Stimulated activated CD4-positive, alpha-beta T cell treated with anti-CD3 and anti-CD28 coated beads, Interleukin-1b, Interleukin-23, amount 100 ng/mL, for 4 hours (primary cell): ENCODE data around the gene ZFHX2.

Source experiments
- DNase-seq, 2 donors: peaks; one replicate each; pipeline ENCODE4 v3.0.0-alpha.2; 2020; ENCODE audit warnings: low read depth in 2 of 2

The ZFHX2 gene

DNA sequence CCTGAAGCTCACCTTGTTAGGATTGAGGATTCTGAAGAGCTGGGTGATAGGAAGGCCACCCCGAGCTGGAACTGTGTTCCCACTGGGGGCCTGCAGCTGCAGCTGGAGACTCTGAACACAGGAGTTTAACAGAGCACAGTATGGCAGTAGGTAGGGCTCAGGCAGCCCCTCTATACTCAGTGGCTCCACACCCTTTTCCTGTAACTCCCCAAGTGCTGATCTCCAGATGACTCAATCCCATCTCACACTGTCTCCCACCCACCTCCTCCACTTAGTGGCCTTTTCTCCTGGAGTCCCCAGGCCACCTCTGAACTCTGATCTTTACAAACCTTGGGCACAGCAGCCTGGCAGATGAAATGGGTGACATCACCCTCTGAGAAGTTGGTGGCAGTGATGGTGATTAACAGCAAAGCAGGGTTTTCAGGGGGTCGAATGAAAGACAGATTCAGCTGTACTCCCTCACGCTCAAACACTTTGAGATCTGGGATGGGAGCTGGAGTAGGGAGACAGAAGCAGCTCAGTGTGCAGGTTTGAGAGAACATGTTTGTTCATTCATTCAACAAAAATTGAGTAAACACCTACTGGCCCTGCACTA, 8.5 kb upstream of the ZFHX2 start:
- no peak for DNase-seq

DNA sequence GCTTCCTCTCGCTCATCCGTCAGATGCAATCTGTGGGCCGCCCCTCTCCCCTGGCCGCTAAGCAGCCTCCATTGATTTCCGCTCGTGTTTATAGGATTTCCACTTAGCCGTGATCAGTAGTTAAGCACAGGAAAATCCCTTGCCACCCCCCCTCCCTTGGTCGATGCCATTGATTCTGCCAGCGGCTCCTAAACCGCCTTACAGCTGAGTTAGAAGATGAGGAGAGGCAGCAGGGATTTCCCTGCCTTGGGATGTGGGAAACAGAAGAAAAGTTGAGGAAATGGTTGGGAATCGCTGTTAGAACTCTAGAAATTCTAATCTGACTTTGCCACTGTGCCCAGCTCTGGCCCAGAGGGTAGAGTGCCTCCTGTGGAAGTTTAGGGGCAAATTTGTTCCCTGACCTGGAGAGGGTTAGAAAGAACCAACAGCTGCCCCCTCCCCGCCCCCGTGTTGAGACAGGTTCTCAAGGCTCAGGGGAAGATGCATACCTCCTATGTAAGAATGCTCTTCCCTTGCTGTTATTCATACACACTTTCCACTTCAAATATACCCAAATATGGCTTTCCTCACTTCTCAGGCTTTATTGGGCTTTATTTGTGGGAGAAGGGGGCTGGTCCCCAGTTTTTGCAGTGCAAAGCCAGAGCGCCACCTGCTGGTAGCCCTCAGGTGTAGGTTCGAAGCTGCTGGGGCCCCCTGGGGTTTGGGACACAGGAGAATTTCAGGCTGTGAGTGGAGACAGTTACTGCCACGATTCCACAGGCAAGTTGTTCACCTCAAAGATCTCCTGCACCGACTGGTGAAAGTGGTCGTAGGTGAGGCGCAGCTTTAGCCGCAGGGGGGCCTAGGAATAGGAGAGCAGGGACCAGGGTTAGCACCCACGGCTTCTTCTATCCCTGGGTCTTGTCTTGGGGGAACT, 7.7 kb upstream of the ZFHX2 start:
- DNase-seq = peak; percentile 58 to 65

DNA sequence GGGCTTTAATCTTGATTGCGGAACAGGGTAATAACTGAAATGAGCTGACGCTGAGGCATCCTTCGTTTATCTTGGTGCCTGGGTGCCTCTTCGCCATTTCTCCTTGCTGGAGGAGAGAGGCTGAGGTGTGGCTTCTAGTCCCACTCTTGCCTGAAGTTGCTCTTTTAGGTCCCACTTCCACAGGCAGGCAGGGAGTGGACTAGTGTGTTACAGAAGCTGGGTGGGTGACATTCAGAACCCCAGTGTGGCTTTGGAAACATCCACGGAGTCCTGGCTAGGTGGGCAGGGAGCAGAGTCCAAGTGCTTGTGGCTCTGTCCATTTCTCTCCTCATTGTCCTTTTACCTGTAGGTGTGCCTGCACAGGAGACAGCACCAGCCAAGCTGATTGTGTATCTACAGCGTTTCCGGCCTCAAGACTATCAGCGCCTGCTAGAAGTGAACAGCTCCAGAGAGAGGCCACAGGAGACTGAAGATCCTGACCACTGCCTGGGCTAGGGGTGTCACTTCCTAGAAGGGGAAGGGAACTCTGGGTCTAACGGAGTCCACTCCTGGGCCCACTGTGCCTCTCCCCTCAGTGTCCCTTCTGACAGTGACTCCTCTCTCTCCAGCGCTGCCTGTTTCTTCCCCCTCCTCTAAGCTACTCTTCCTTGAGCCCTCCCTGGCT, 6.9 kb upstream of the ZFHX2 start:
- no peak for DNase-seq

DNA sequence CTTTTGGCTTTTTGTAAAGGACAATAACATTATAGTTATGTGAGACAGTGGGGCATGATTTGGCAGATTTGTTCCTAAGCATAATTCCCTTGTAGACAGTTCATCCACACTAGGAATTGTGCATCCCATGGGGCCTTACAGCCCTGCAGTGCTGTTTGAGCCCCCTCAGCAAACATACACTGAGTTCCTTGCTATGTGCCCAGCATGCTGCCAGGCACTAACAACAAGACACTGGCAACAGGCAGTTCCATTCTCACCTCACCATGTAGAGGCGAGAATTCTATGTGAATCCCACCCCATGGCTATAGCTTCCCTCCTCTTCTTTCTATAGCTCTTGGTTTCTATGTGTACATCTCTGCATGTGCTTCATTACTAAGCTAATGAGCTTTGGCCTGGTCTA, 6.4 kb upstream of the ZFHX2 start:
- no peak for DNase-seq

DNA sequence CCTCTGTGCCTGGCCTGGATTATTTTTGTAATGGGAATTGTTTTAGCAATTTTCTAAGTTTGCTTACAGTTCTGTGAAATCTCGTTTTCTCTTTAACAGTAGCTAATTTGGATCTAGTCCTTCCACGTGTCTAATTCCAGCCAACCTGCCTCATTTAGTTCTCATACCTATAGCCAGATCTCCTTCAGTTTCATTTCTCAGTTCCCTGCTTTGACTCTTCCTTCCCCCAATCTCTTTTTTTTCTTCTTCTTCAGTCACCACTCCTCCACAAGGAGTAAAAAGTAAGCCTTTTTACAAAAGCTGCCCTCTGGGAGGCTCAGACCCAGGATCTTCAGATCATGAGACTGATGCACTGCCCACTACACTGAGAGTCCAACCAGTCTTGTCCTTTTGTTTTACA, 6.0 kb upstream of the ZFHX2 start:
- no peak for DNase-seq

DNA sequence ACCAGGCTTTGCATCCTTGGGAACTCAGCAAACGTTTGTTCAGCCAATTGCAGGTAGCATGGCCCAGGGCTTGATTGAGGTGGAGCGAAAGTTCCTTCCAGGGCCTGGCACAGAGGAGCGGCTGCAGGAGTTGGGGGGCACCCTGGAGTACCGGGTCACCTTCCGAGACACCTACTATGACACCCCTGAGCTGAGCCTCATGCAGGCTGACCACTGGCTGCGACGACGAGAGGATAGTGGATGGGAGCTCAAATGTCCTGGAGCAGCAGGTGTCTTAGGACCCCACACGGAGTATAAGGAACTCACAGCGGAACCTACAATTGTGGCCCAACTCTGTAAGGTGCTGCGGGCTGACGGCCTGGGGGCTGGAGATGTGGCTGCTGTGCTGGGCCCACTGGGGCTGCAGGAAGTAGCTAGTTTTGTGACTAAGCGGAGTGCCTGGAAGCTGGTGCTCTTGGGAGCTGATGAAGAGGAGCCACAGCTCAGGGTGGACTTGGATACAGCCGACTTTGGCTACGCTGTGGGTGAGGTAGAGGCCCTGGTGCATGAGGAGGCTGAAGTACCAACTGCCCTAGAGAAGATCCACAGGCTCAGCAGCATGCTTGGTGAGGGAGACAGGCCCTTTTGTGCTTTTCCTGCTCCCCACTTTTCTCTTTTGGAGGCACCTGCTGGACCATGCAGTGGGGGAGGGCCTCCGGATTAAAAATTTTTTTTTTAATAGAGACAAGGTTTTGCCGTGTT, 5.3 kb upstream of the ZFHX2 start:
- DNase-seq = no peak

DNA sequence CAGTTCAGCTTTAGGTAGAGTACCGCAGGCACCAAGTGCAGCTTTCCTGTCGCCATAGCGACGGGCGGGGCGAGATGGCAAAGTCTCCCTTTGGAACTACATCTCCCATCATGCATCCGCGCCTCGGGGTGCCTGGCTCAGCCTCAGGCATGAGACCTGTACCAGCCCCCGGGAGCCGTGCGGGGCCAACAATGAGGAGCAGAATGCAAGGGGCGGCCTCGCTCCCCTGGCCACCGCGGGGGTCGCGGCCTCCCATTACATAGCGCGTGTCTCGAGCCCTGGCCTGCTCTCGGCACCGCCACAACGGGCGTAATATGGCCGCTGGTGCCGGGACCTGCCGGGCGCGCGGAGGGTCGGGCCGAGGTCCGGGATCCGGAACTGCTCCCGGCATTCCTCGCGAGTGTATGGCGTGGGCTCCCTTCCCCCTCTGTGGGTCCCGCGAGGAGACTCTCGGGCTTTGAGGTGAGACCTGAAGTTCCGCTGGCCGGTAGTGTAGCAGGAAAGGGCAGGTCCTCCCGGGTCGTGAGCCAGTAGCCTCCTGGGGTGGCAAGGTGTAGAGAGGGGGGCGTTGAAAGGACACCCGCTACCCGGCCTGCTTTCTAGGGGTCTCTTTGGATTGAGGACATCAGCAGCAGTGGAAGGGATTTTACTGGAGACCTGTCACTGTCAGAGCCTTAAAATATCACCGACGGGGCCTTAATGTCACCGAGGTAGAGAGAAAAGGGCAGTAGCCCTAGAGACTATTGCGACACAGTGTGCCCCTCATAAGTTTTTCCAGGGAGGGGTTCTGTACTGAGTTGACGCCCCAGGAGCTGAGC, 4.5 kb upstream of the ZFHX2 start, which contains the start of gene THTPA:
THTPA (plus strand) TSS at position 390 of the 818 bp plus-strand sequence. CDS start 487 bp downstream, outside the sequence.
- peak; percentile 84 to 90 for DNase-seq

DNA sequence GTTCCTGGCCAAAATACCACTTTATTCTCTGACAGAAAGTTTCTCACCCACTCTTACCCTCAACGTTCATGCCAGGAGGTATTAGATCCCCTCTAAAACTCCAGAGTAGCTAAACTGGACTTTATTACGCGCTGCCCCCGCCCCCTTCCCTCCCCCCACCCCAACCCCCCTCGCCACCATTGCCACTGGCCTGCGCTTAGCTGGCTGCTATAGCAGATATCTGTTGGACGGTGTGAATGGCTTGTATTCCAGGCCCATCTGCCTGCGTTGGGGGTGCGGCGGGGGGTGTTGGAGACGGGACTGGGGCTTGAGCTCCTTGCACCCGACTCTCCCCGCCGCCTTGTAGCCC, 3.9 kb upstream of the ZFHX2 start:
- no peak for DNase-seq

DNA sequence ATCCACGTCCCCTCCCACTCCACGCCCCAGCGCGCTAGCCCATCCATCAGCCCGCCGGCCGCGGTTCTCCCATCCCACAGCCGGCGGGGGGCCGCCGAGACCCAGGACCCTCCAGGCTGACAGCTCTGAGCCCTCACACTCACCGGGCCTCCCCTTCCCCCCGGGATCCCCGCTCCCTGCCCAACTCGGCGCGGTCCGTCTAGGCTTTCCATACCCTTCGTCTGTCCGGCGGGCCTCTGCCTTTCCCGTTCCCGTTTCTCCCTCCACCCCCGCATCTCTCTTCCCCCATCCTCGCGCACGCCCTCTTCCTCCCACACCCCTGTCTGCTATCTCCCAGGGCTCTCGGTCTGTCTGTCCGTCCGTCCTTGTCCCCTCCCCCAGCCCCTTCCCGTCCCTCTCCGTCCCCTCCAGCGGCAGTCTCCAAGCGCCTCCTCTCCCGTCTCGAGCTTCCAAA, 726 bp downstream of the ZFHX2 start:
- no peak for DNase-seq

DNA sequence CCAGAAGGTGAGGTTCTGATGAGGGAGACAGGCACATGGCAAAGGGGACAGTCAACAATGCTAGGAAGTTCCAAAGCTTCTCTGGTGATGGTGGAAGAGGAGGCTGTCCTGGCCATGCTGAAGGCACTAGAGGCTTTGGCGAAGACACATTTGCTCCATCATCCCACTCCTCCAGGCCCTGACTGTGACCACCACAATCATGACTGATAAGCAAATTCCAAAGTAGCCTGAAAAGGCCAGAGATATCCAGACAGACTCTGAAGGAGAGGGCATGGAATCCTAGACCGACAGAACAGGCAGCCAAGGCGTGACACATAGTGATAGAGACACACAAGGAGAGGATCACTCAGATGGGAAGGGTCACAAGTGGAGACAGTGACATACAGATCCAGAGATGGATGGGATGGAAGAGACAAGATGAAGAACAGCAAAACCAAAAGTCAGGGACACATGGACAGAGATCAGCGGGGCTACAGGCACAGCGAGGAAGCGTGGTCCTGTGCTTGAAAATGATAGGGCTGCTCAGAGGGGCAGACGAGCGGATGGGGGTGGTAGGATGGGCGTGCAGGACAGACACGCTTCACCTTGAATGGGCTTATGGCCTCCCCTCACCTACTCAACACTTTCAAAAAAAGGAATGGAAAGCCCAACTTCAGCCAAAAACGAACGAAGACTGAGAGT, 1.3 kb downstream of the ZFHX2 start:
- no peak for DNase-seq

DNA sequence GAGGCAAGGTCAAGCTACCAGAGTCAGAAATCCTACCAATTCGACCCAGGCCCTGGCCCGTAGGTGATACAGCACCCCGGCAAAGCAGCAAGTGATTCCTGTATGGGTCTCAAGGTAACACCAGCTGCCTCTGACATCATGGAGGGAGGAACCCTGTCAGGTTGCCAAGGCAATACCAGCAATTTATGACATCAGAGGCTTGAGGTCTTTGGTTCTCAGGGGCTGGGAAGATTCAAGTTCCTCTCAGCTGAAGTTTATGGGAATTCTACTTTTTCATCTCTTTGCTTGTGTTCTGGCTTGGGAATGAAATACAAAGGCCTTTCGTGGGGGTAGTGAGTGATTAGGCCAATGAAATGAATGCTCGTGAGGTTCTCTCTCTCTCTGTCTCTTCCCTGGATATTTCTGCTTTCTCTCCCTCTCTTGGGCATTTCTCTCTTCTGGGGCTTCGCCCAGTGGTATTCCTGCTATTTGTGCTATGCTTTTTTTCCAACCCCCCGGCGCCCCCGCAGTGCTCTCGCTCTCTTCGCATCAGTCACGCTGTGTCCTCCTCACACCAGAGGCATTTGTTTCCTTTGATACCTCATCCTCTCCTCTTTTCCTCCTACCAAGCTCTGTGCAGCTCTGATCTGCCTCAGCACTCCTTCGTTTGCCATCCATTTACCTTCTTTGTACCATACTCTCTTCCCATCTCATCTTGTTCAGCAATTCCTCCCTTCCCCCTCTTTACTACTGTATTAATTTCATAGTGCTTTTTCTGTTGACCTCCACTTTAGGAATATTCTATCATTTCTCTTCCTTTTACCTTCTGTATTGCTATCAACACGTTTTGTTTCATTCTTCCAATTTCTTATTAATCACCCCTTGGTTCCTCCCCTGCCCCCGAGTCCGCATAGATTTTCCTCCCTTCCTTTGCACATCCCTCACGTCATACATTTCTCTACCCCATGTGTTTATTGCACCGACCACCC, 2.9 kb downstream of the ZFHX2 start:
- DNase-seq = no peak

DNA sequence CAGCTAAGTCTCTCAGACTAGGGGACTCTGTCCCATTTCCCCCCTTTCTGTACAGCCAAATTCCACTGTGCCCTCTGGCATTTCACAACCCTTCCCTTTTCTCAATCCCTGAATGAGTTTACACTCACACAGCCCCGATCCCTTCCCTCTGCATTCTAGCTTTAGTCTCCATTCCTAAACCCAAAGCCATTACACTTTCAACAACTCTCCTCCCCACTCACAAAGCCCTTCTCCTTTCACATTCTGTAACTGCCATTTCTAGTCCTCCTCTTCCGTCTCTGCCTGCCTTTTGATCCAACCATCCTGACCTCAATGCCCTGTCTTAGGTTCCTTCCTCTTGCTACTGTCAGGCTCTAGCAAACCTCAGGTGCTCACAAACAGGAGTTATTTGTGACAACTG, 3.6 kb downstream of the ZFHX2 start:
- no peak for DNase-seq

DNA sequence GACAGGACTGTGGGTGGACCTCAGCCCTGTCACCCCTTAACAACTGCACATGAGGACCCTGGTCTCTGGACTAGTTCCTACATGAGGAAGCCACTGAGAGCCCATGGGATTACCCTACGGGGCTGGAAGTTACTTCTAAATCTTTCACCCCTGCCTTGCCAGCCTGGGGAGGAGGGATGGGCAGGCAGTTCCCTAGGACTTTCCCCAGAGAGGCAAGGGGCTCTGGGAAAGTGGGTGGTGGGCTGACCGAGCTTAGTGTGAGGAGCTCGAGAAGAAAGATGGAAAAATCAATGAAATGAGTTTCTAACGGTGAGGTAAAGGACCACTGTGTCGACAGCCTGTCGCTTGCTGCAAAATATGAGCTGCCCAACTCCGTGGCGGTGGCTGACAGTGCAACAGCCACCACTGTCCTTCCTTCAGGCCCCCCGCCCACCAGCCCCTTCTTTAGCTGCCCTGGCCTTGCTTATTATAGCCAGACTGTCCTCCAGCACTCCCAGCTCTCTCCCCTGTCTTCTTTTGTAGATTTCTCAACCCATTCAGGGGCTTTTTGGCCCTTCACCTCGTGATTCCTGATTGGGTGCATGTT, 5.0 kb downstream of the ZFHX2 start:
- DNase-seq = no peak

DNA sequence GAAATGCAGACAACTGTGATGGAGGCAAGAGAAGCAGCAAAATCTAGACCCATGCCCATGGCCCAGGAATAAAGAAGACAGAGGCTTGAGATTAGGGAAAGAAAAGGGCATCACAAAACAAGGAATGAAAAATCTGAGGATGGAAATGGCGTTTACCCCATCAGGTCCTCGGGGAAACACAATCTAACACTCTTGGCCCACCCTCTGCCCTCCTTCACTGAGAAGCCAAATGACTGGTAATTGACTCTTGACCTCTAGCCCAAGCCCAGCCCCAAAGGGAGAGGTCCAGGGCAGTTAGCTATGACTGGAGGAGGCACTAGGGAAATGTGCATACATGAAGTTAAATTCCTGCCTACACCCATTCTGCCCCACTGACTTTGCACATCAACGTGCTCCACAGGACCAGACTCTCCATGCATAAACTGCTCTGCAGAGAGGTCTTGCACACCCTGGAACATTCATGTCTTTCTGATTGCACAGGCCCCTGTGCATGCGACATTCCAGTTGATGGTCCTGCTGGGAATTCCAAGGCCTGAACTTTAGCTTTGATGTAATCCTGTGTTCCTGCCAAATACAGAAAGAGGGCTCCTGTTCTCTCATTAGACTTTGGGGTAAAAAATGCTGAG, 5.7 kb downstream of the ZFHX2 start:
- no peak for DNase-seq

DNA sequence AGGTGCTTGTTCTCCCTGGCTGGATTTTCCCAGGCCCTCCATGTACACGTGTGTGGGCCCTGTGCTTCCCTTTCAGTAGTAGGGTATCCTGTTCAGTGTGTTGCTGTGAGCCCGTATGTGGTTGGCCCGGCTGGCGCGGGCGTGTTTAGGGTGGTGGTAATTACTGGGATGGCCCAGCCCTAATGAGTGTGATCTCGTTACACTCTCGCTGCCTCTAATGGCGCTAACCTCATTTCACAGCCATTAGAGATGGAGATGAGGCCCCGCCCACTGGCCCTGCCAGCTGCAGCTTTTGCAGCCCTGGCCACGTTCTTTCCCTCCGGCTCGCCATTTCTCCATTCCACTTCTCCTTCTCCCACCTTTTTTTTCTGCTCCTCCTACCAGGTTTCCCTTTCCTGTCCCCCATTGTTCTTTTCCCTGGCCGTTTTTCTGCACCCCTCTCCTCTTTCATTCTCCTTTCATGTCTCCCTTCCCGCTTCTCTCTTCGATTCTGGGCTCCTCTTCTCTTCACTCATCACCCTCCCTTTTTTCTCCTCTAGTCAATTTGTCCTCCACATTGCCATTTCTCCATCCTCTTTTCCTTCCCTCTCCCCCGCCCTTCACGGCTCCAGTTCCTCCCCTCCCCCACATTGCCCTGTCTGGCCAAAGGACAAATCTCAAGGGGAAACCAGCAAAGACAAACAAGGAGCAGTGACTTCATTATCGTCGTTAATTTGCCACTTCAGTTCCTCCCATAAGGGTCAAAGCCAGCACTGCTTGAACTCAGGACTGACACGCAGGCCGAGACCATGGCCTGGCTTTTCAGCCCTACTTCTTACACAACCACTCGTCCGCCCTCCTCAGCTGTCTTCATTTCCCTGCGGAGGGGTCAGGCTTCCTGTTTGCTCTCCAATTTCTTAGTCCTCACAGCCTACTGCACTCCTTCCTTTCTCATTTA, 6.8 kb downstream of the ZFHX2 start:
- no peak for DNase-seq

DNA sequence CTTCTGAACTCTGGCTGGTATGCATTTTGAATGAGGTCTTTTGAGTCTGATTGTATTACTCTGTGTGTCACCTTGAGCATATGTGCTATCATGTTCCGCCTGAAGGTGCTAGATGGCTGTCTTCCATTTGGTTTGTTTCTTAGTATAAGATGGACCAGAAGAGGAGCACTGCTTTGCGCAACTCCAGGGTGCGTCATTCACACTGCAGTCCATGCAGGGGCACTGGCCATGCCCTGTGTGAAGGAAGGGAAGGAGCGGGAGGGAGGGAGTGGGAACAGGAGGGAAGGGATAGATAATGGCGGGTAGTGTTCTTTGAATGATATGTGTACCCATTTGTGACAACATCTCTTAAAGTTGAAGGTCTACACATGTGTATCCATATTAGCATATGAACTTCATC, 8.2 kb downstream of the ZFHX2 start:
- DNase-seq = no peak

DNA sequence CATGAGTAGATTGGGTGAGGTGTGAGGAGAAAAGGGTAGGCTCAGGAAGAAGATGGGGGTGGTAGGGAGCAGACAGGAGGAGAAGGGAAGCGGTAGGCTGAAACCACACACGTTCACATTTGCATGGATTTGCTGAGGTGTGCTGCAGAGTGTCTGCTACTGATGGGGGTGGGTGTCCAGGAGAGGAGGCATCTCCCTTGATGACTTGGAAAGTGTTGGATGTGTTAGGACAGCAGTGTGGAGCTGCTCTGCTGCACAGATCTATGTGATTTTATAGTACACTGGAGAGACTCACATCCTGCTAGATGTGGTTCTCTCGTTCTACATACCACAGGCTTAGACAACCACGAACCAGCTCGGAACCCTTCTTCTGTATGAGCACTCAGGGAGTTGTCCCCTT, 9.3 kb downstream of the ZFHX2 start:
- DNase-seq = no peak

DNA sequence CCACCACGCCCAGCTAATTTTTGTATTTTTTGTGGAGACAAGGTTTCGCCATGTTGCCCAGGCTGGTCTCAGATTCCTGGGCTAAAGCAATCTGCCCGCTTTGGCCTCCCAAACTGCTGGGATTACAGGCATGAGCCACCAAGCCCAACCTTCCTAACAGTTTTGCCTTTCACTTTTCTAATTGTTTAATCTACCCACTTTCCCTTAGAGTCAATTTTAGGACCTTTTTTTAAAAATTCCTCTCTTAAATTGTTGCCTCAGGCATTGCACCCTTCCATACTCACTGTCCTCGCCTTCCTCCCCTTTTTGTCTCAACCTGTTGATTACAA, 11.5 kb downstream of the ZFHX2 start:
- DNase-seq = no peak
